ENCODE results near the gene TLL1. TPM values are rescaled to one million over a fixed set of nuclear protein-coding genes. Genes with fewer than 3 reads are reported as not detected.

The TLL1 gene
- total and polyA plus RNA-seq, 2 experiments from 2014 or later = 0.18 to 2.4 TPM

DNA sequence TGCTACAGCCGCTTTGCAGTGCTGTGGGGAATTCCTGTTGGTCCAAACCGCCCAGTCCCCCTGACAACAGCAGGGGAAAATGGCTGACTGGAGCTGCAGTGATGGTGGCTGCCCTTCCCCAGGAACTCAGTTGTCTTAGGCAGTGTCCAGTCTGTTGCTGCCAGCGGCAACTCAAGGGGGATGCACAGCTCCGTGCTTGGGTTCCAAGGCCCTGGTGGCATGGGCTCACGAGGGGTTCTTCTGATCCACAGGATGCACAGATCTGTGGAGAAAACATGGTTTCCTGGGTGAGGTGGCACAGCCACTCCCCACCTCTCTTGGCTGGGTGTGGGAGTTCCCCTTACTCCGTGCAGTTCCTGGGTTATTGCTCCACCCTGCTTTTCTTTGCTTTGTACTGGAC is 261.2 kb downstream of the TLL1 start (continued):
- TF ChIP-seq, protein P1, sequence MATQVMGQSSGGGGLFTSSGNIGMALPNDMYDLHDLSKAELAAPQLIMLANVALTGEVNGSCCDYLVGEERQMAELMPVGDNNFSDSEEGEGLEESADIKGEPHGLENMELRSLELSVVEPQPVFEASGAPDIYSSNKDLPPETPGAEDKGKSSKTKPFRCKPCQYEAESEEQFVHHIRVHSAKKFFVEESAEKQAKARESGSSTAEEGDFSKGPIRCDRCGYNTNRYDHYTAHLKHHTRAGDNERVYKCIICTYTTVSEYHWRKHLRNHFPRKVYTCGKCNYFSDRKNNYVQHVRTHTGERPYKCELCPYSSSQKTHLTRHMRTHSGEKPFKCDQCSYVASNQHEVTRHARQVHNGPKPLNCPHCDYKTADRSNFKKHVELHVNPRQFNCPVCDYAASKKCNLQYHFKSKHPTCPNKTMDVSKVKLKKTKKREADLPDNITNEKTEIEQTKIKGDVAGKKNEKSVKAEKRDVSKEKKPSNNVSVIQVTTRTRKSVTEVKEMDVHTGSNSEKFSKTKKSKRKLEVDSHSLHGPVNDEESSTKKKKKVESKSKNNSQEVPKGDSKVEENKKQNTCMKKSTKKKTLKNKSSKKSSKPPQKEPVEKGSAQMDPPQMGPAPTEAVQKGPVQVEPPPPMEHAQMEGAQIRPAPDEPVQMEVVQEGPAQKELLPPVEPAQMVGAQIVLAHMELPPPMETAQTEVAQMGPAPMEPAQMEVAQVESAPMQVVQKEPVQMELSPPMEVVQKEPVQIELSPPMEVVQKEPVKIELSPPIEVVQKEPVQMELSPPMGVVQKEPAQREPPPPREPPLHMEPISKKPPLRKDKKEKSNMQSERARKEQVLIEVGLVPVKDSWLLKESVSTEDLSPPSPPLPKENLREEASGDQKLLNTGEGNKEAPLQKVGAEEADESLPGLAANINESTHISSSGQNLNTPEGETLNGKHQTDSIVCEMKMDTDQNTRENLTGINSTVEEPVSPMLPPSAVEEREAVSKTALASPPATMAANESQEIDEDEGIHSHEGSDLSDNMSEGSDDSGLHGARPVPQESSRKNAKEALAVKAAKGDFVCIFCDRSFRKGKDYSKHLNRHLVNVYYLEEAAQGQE (IDR thresholded peaks at IDR 0.05; ENCODE audit: unreplicated experiment) = no peak
- TF ChIP-seq, protein P2, sequence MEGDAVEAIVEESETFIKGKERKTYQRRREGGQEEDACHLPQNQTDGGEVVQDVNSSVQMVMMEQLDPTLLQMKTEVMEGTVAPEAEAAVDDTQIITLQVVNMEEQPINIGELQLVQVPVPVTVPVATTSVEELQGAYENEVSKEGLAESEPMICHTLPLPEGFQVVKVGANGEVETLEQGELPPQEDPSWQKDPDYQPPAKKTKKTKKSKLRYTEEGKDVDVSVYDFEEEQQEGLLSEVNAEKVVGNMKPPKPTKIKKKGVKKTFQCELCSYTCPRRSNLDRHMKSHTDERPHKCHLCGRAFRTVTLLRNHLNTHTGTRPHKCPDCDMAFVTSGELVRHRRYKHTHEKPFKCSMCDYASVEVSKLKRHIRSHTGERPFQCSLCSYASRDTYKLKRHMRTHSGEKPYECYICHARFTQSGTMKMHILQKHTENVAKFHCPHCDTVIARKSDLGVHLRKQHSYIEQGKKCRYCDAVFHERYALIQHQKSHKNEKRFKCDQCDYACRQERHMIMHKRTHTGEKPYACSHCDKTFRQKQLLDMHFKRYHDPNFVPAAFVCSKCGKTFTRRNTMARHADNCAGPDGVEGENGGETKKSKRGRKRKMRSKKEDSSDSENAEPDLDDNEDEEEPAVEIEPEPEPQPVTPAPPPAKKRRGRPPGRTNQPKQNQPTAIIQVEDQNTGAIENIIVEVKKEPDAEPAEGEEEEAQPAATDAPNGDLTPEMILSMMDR (conservative IDR thresholded peaks at IDR 0.05; ENCODE audit: low read depth in 2 of 2) = no peak
- TF ChIP-seq ZNF331 (CRISPR knock-in tag; IDR thresholded peaks at IDR 0.05; ENCODE audit: low read depth) (no peak), NANOG (IDR thresholded peaks at IDR 0.05; ENCODE audit: borderline replicate concordance) (no peak), POLR2AphosphoS5 (IDR thresholded peaks at IDR 0.05; ENCODE audit: low read depth) (no peak), EZH2 (IDR thresholded peaks at IDR 0.05; ENCODE audit: low read depth, unreplicated experiment) (no peak), STAT1 (IDR thresholded peaks at IDR 0.05; ENCODE audit: unreplicated experiment) (no peak), ZNF114 (CRISPR knock-in tag; IDR thresholded peaks at IDR 0.05) (no peak), JUNB (IDR thresholded peaks at IDR 0.05; ENCODE audit: unreplicated experiment) (no peak)
- TF ChIP-seq, protein P3, sequence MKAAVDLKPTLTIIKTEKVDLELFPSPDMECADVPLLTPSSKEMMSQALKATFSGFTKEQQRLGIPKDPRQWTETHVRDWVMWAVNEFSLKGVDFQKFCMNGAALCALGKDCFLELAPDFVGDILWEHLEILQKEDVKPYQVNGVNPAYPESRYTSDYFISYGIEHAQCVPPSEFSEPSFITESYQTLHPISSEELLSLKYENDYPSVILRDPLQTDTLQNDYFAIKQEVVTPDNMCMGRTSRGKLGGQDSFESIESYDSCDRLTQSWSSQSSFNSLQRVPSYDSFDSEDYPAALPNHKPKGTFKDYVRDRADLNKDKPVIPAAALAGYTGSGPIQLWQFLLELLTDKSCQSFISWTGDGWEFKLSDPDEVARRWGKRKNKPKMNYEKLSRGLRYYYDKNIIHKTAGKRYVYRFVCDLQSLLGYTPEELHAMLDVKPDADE (IDR thresholded peaks at IDR 0.05) = no peak

DNA sequence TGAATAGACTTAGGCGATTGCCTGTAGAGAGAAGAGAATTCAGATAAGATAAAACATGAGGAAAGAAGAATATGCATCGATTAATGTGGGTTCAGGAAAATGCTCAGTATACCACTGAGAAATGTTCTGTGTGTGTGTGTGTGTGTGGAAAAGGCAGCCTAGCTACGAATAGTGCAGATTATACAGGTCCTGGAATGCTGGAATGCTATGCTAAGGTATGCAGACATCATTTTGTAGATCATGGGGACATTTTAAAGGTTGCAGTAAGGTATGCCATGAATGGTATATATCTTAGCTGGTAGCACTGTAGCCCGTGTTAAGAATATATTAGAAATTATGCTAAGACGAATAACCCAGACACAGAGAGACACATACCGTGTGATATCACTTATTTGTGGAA is 267.9 kb downstream of the TLL1 start:
- Histone ChIP-seq H3K9me2 (ENCODE audit: insufficient read depth) (0 out of 2 replicates have a peak, but pooled peaks cover 3% of the 10 kb centered on the region), H3F3A (replicated peaks; ENCODE audit: low read depth) (no peaks in the 10 kb centered on the region), H3K4me3 (no peak overlapping the region), H3K27ac (ENCODE audit: low read depth) (no peak overlapping the region), H4K20me1 (replicated peaks; ENCODE audit: insufficient read depth) (no peaks in the 10 kb centered on the region), H3K27me3 (ENCODE audit: insufficient read depth) (no peaks in the 10 kb centered on the region), H3K4me1 (ENCODE audit: insufficient read depth) (no peaks in the 10 kb centered on the region), H3K36me3 (ENCODE audit: insufficient read depth) (no peaks in the 10 kb centered on the region), H3K79me2 (replicated peaks; ENCODE audit: insufficient read depth) (no peaks in the 10 kb centered on the region), H2AFZ (no peak overlapping the region), H3K4me2 (no peak overlapping the region)
- Mint-ChIP-seq H3K4me1 (no peaks in the 10 kb centered on the region), H3K36me3 (ENCODE audit: low read depth) (no peaks in the 10 kb centered on the region), H3K9me3 (no peaks in the 10 kb centered on the region), H3K27me3 (ENCODE audit: insufficient read depth, low read depth, poor library complexity) (no peaks in the 10 kb centered on the region), H3K4me3 (no peak overlapping the region), H3K27ac (no peak overlapping the region)
- ATAC-seq = no peak
- DNase-seq (ENCODE audit: low spot score) = no peak
- TF ChIP-seq POLR2AphosphoS5 (IDR thresholded peaks at IDR 0.05; ENCODE audit: low read depth) = no peak
- no peak for TF ChIP-seq CREB1 (CRISPR knock-in tag; IDR thresholded peaks at IDR 0.05; ENCODE audit: low read depth)
- no peak for TF ChIP-seq NANOG (IDR thresholded peaks at IDR 0.05; ENCODE audit: borderline replicate concordance)
- TF ChIP-seq STAT1 (IDR thresholded peaks at IDR 0.05; ENCODE audit: unreplicated experiment) = no peak
- TF ChIP-seq EZH2phosphoT487 (IDR thresholded peaks at IDR 0.05; ENCODE audit: unreplicated experiment) = no peak
- TF ChIP-seq, protein P1 (IDR thresholded peaks at IDR 0.05; ENCODE audit: unreplicated experiment) = no peak
- TF ChIP-seq, protein P2 (conservative IDR thresholded peaks at IDR 0.05; ENCODE audit: low read depth in 2 of 2) = no peak
- TF ChIP-seq ZNF114 (CRISPR knock-in tag; IDR thresholded peaks at IDR 0.05) = no peak
- TF ChIP-seq, protein P3 (IDR thresholded peaks at IDR 0.05) = no peak
- TF ChIP-seq ZNF331 (CRISPR knock-in tag; IDR thresholded peaks at IDR 0.05; ENCODE audit: low read depth) = no peak
- TF ChIP-seq EZH2 (IDR thresholded peaks at IDR 0.05; ENCODE audit: low read depth, unreplicated experiment) = no peak

All from GM23338 (cell line).